HG03066 (cell line): ENCODE measurements around the gene CEP83.
A peak's percentile ranks its signal among the peaks of the same experiment; 100 is the strongest.
"Not testable (repeated sequence)": the region's sequence is repeated elsewhere in the genome, so short reads cannot be mapped to it uniquely, and the experiment has no call there.

Experiments
- ATAC-seq: cut with Tn5 transposase; IDR thresholded peaks from one replicate; pipeline ENCODE4 v1.9.1; 2021; ENCODE audit warnings: low read depth; ENCODE audit not compliant: unreplicated experiment

CEP83 gene

GRCh38 chr12:94459728-94460615, at the start of gene CEP83:
CEP83 (minus strand) TSS chr12:94459867; CDS start chr12:94412490, 47,377 bp downstream.
- ATAC-seq: peak; percentile 96

- no peak for ATAC-seq
Observed at GRCh38 chr12:94509317-94509716, 49.6 kb upstream of the CEP83 start.

DNA sequence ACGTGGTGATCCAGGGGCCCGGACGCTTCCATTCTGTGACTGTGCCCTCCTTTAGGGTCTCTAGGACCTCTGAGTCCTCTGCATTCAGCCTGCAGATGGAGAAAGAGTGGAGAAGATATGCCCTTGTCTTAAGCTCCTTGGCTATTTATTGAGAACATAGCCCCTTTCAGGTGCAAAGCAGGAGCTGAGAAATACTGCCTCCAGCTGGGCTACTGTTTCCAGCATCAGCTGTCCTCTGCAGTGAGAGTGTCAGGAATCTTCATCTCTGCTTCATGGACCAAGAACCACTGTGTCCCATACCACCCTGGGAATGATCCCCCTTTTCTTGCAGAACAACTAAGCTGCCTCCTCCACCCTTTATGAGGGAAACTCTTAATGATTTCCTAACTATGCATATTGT, 47.8 kb upstream of the CEP83 start:
- ATAC-seq: no peak

DNA sequence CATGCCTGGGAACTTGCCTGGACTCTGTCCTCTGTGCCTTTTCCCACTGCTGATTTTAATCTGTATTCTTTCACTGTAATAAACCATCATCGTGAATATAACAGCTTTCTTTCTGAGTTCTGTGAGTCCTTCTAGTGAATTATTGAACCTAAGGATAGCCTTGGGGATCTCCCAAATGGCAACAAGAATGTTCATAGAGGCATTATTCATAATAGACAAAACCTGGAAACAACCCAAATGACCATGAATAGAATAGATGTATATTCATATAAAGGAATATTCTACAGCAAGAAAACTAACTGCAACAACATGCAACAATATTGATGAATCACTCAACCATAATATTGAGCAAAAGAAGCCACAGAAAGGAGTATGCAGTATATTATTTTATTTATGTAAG, 44.7 kb upstream of the CEP83 start:
- ATAC-seq: no peak

- no peak for ATAC-seq
Observed at GRCh38 chr12:94503619-94504018, 44.0 kb upstream of the CEP83 start.

DNA sequence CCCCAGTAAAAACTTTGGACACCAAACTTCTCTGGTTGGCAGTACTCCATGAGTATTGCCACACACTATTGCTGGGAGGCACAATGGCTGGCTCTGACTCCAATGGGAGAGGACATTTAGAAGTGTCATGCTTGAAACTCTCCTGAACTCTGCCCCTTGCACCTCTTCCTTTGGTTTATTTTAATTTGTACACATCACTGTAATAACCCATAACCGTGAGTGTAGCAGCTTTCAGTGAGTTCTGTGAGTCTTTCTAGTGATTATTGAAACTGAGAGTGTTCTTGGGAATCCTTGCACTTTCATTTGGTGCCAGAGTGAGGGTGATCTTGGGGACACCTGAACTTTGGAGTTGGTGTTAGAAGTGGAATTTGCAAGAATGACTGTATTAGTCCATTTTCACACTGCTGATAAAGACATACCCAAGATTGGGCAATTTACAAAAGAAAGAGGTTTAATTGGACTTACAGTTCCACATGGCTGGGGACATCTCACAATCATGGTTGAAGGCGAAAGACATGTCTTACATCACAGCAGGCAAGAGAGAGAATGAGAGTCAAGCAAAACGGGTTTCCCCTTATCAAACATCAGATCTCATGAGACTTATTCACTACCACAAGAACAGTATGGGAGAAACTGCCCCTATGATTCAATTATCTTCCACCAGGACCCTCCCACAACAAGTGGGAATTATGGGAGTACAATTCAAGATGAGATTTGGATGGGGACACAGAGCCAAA, 41.3 kb upstream of the CEP83 start:
- ATAC-seq: no peak

- no peak for ATAC-seq
Observed at GRCh38 chr12:94498698-94499097, 39.0 kb upstream of the CEP83 start.

DNA sequence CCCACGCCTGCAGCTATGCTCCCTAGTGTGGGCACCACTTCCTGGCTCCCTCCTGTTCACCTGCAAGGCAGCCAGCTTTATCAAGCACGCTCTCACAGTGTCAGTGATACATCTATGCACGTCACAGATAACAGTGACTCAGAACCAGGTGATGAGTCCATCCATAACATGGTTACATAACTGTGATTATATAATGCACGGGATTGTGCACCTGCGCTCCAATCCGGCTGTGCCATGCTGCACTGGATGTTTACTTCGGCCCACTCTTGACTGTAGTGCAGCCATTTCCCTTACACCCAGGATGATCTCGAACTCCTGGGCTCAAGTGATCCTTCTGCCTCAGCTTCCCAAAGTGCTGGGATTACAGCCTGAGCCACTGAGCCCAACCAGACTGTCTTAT, 38.4 kb upstream of the CEP83 start:
- no peak for ATAC-seq

DNA sequence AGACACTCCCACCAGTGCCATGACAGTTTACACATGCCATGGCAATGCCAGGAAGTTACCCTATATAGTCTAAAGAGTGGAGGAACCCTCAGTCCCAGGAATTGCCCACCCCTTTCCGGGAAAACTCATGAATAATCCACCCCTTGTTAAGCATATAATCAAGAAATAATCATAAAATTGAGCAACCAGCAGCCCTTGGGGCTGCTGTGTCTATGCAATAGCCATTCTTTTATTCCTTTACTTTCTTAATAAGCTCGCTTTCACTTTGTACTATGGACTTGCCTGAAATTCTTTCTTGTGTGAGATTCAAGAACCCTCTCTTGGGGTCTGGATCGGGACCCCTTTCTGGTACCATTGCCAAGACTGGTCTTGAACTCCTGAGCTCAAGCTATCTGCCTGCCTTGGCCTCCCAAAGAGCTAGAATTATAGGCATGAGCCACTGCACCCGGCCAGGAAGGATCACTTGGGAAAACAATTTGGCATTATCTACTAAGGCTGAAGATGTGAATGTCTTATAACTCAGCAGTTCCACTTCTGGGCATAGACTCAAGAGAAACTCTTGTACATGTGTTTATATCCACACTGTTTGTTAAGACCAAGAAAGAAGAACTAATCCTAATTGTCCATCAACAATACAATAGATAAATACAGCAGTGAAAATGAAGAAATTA, 35.9 kb upstream of the CEP83 start:
- no peak for ATAC-seq

- ATAC-seq: no peak
Observed at GRCh38 chr12:94491489-94491888, 31.8 kb upstream of the CEP83 start.

GRCh38 chr12:94488463-94488862, 28.8 kb upstream of the CEP83 start:
- ATAC-seq: peak; percentile 98

DNA sequence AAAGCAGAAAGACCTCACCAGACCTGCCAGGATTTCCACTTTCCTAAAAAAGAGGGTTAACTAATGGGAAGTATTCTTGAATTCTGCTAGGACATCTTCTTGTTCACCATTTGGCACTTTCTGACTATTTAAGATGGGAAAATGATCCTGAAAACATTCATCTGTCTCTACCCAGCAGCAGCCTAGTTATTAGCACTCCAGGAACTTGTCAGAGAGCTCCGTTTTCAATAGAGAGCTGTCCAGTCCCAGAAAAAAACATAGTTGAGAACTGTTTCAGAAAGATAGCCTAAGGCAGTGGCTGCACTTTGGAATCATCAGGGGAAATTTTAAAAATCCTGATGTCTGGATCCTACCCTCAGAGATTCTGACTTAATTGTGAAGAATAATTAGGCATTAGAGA, 22.1 kb upstream of the CEP83 start:
- no peak for ATAC-seq

GRCh38 chr12:94469522-94469921, 9.9 kb upstream of the CEP83 start:
- ATAC-seq: no peak

DNA sequence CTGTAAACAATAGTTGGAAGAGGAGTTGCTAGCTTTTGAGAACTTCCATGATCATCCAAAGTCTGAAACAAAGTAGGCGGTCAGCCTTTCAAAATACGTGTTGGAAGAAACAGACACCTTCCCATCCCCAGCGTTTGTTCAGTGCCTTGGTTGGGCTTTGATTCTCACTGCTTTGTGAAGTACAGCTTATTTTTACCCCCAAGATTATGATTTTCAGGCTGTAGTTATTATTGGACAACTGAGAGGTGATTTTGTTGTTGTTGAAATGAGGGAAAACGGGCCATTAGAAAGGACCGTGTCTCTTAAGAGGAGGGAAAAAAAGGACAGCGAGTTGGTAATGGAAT, 921 bp upstream of the CEP83 start:
- no peak for ATAC-seq

DNA sequence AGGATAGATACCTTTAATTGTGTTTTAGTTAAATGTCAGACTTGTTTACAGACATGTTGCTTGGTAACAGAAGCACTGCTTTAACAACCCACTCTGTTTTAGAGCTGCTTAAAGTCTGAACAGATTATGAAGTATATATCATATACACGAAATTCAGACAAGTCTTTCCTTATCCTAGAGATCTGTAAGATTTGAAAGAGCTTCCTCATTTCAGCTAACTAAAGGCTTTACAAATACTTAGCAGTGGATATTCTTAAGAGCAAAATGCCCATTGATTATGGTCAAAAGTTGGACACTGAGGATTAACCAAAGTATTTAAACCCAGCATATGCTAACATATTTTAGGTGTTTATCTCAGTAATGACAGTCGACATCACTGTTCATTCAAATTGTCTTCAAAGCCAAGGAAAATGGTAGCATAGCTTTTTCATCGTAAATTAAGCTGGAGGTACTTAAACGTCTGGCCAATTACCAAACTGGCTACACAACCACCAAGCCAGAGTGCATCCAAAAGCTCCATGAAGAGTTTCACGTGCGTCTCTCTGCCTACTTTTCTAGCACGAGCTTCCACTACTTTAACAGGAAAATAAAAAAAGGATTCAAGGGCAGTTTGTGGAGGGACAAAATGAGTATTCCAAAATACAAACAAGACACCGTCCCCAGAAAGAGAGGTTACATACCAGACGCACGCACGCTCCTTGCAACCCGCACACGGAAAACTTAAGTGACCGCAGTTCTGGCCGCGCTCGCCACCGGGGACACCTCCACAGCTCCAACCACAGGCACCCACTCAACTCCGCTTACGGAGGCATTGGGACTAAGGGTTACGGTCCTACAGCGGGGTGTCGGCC, 565 bp downstream of the CEP83 start:
- ATAC-seq: peak; percentile 38

DNA sequence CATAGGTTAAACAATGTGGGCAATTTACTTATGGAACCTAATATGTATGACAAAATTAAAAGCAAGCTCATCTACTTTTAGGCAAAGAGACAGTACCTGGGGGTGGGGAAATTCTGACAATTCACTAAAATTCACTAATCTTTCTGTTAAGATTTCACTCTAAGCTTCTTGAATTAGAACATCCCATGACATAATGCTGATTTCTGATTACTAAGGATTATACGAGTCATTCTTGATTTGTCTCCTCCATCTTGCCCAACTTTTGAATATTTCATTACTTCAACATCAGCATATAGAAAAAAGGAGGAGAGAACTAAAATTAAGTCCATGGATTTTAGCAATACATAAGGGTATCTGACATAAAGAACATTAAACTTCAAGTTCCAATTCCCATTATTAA, 2.4 kb downstream of the CEP83 start:
- ATAC-seq: no peak

DNA sequence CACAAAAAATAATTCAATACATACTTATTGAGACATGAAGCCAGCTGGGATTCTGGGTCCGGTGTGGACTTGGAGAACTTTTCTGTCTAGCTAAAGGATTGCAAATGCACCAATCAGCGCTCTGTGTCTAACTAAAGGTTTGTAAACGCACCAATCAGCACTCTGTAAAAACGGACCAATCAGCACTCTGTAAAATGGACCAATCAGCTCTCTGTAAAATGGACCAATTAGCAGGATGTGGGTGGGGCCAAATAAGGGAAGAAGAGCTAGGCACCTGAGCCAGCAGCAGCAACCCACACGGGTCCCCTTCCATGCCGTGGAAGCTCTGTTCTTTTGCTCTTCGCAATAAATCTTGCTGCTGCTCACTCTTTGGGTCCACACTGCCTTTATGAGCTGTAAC, 5.3 kb downstream of the CEP83 start:
- ATAC-seq: not testable (repeated sequence)

DNA sequence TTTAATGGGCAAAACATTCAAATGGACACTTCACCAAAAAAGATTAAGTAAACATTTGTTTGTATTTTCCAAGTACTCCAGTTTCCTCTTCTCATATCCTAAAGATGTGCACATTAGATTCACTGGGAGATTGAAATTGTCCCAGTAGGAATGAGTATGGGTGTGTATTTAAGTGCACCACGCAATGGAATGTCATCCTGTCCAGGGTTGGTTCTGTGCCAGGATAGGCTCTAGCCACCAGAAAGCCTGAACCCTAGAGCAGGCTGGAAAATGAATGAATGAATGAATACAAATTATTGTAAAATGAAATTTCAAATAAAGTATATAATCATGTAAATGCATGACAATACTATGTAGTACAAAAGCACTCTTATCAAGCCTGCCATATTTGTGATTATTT, 14.0 kb downstream of the CEP83 start:
- no peak for ATAC-seq

DNA sequence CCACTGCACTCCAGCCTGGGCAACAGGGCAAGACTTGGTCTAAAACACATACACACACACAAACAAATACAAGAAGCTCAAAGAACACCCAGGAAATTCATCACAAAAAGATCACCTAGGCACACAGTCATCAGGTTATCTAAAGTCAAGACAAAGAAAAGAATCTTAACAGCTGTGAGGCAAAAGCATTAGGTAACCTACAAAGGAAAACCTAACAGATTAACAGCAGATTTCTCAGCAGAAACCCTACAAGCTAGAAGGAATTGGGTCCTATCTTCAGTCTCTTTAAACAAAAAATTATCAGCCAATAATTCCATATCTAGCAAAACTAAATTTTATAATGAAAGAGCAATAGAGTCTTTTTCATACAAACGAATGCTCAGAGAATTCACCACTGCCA, 22.4 kb downstream of the CEP83 start:
- ATAC-seq: no peak

DNA sequence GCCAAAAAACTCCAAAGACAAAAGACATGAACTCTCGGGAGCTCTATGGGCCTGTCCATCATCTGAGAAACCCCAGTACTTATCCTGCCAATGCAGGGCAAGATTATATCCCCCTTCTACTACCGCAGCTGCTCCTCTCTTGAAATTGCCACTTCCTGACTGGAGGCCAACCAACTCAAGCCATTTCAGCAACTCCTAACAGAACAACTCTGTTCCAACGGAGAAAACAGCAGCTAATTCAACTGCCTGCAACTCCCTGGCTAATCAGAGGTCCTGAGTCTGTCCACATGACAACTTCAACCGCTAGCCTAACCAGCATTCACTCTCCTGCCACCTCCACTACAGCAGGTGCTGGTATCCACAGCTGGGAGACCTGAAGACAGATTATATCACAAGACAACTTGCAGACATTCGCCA, 24.1 kb downstream of the CEP83 start:
- ATAC-seq: no peak

- ATAC-seq: no peak
Observed at GRCh38 chr12:94434171-94434570, 25.5 kb downstream of the CEP83 start.
